GM12878 (cell line): Measurements from ENCODE around the gene PRICKLE3. TPM values are rescaled to one million over a fixed set of nuclear protein-coding genes. Genes with fewer than 3 reads are reported as not detected.

ENCODE experiments used
- ATAC-seq: fragments of 200-7000 bp; cut with Tn5 transposase; 3 replicates; pipeline ENCODE4 v1.9.1; 2020; ENCODE audit warnings: mild to moderate bottlenecking, moderate library complexity
- BruUV-seq: library from RNA; stranded (reverse); fragments of 400-500 nt; replicated peaks from 2 replicates; lab custom pipeline; 2021; lab: Mats Ljungman, UMichigan
- CTCF ChIA-PET: fragments of 300-600 bp; sonication (Branson Sonifier 250); formaldehyde crosslinking; extraction: SDS; loops from one replicate; lab custom pipeline; 2021; ENCODE audit warnings: inconsistent platforms; lab: Yijun Ruan, JAX
- POLR2A ChIA-PET: fragments of 350-600 bp; formaldehyde crosslinking; extraction: SDS; loops from one replicate; lab custom pipeline; 2021; ENCODE audit warnings: inconsistent platforms; lab: Charles Lee
- RAD21 ChIA-PET: fragments of 300-600 bp; sonication (Branson Sonifier 250); formaldehyde crosslinking; loops from one replicate; lab custom pipeline; 2023; ENCODE audit warnings: antibody characterized with exemption; ENCODE audit not compliant: unreplicated experiment; lab: Charles Lee
- SMC1A ChIA-PET: fragments of 300-600 bp; sonication (Branson Sonifier 250); formaldehyde crosslinking; loops from one replicate; lab custom pipeline; 2023; ENCODE audit not compliant: unreplicated experiment, uncharacterized antibody; lab: Charles Lee
- DNase-seq: peaks from one replicate; pipeline ENCODE4 v3.0.0-alpha.2; 2011; ENCODE audit warnings: low read depth, low spot score
- FAIRE-seq: peaks from 3 replicates; lab custom pipeline; 2011; peaks lifted over from hg19 to GRCh38; lab: Jason Lieb, UNC
- H2AFZ ChIP-seq: 2 replicates; pipeline ENCODE4 v1.6.0; 2011; ENCODE audit warnings: low read depth, low read length, control low read depth; ENCODE audit not compliant: control insufficient read depth
- H3K27ac ChIP-seq: 2 replicates; pipeline ENCODE4 v1.5.1; 2011; ENCODE audit warnings: control low read depth; ENCODE audit not compliant: control insufficient read depth, insufficient read depth
- H3K27me3 ChIP-seq, 2 experiments: replicated peaks in 1 of 2; 2 replicates each; pipeline versions ENCODE4 v1.6.0 to v1.6.1; 2011; ENCODE audit warnings: low read length in 1 of 2; ENCODE audit not compliant: control insufficient read depth in 2 of 2, insufficient read depth in 2 of 2
- H3K36me3 ChIP-seq, 2 experiments: 2 replicates each; pipeline ENCODE4 v1.5.1; 2011; ENCODE audit warnings: low read length in 1 of 2; ENCODE audit not compliant: control insufficient read depth in 2 of 2, insufficient read depth in 2 of 2
- H3K4me1 ChIP-seq: 2 replicates; pipeline ENCODE4 v1.6.1; 2011; ENCODE audit warnings: mild to moderate bottlenecking, low read length, moderate library complexity, mixed read lengths; ENCODE audit not compliant: control insufficient read depth, insufficient read depth
- H3K4me2 ChIP-seq: 2 replicates; pipeline ENCODE4 v1.6.0; 2011; ENCODE audit warnings: control low read depth; ENCODE audit not compliant: control insufficient read depth, insufficient read depth
- H3K4me3 ChIP-seq: fragments of 200-600 bp; sonication (generic); 2 replicates; pipeline ENCODE4 v1.5.1; 2016
- H3K79me2 ChIP-seq: 2 replicates; pipeline ENCODE4 v1.6.0; 2011; ENCODE audit warnings: low read length; ENCODE audit not compliant: control insufficient read depth, insufficient read depth
- H3K9ac ChIP-seq: 2 replicates; pipeline ENCODE4 v1.8.0; 2011; ENCODE audit warnings: low read length, control low read depth, mixed read lengths; ENCODE audit not compliant: control insufficient read depth, insufficient read depth
- H3K9me3 ChIP-seq: replicated peaks from 3 replicates; pipeline ENCODE4 v1.5.1; 2011; ENCODE audit warnings: mild to moderate bottlenecking, low read length; ENCODE audit not compliant: control insufficient read depth, insufficient read depth
- H4K20me1 ChIP-seq: 2 replicates; pipeline ENCODE4 v1.6.0; 2011; ENCODE audit not compliant: control insufficient read depth, insufficient read depth
- BRCA1 ChIP-seq: IDR thresholded peaks from 2 replicates; pipeline ENCODE4 v1.6.1; 2011; ENCODE audit warnings: low read depth, low read length, improper control_type of control experiment
- CBFB ChIP-seq: IDR thresholded peaks from 2 replicates; pipeline ENCODE4 v1.6.1; 2016; ENCODE audit warnings: antibody characterized with exemption, low read depth
- CHD1 ChIP-seq: IDR thresholded peaks from 2 replicates; pipeline ENCODE4 v1.6.1; 2012; ENCODE audit warnings: low read depth, low read length, improper control_type of control experiment
- EGR1 ChIP-seq, 2 experiments: IDR thresholded peaks; 1 replicate in 1 of 2; 2 replicates in 1 of 2; pipeline ENCODE4 v1.6.1; 2011 to 2012; ENCODE audit warnings: low read depth in 2 of 2, low read length in 2 of 2, borderline replicate concordance in 1 of 2, mild to moderate bottlenecking in 1 of 2, moderate library complexity in 1 of 2
- GATAD2B ChIP-seq: fragments of 450-650 bp; conservative IDR thresholded peaks from 2 replicates; pipeline ENCODE4 v1.6.1; 2017; ENCODE audit warnings: low read depth, mild to moderate bottlenecking, moderate library complexity
- IKZF1 ChIP-seq: fragments of 450-650 bp; conservative IDR thresholded peaks from 2 replicates; pipeline ENCODE4 v1.6.1; 2017; ENCODE audit warnings: antibody characterized with exemption, mild to moderate bottlenecking
- IRF4 ChIP-seq: IDR thresholded peaks from 2 replicates; pipeline ENCODE4 v1.6.1; 2011; ENCODE audit warnings: low read depth, low read length
- NFYB ChIP-seq: IDR thresholded peaks from 2 replicates; pipeline ENCODE4 v1.6.1; 2011; ENCODE audit warnings: low read depth, mild to moderate bottlenecking, low read length, improper control_type of control experiment, moderate library complexity; ENCODE audit not compliant: insufficient read depth
- POLR2A ChIP-seq: IDR thresholded peaks from 2 replicates; pipeline ENCODE4 v1.6.1; 2011; ENCODE audit warnings: low read depth, mild to moderate bottlenecking, low read length
- RCOR1 ChIP-seq: conservative IDR thresholded peaks from 2 replicates; pipeline ENCODE4 v1.6.1; 2012; ENCODE audit warnings: low read depth, low read length, improper control_type of control experiment
- SMAD1 ChIP-seq: fragments of 450-650 bp; IDR thresholded peaks from 2 replicates; pipeline ENCODE4 v1.6.1; 2018; ENCODE audit warnings: mild to moderate bottlenecking, low read depth; ENCODE audit not compliant: partially characterized antibody
- SMAD5 ChIP-seq: IDR thresholded peaks from 2 replicates; pipeline ENCODE4 v1.6.1; 2016; ENCODE audit warnings: antibody characterized with exemption, low read depth
- TCF7 ChIP-seq: IDR thresholded peaks from 2 replicates; pipeline ENCODE4 v1.6.1; 2014; ENCODE audit warnings: antibody characterized with exemption, borderline replicate concordance
- ZSCAN29 ChIP-seq: fragments of 450-650 bp; IDR thresholded peaks from 2 replicates; pipeline ENCODE4 v1.6.1; 2017; ENCODE audit warnings: mild to moderate bottlenecking, moderate library complexity
- WGBS: methylation state at CpG from one replicate; pipeline ENCODE4 v1.1.6; 2016; ENCODE audit warnings: low lambda C conversion rate; ENCODE audit not compliant: insufficient replicate concordance, insufficient coverage; ENCODE audit errors: missing lambda C conversion rate; 5-methylcytosine and 5-hydroxymethylcytosine counted together
- in situ Hi-C: fragments of 300-500 bp; cut with MboI; formaldehyde crosslinking; loops from 9 replicates; pipeline ENCODE4 v1.14.3; 2018; ENCODE audit warnings: mixed read lengths
- intact Hi-C: fragments of 100-400 bp; cut with micrococcal nuclease; formaldehyde crosslinking; loops from one replicate; pipeline ENCODE4 v1.14.2; 2022; ENCODE audit not compliant: unreplicated experiment
- polyA plus RNA-seq, 11 experiments: library from polyadenylated mRNA; depleted of rRNA in 4 of 11; unstranded in 6 of 11; stranded (reverse) in 5 of 11; fragments of >200 nt; fragmentation: Nextera tagmentation in 4 of 11; fragmentation: Illumina TruSeq in 1 of 11; extraction: Ambion mirVana in 4 of 11; extraction: Trizol in 1 of 11; gene quantifications; 1 replicate in 1 of 11; 2 replicates in 10 of 11; pipeline versions ENCODE4 v1.2.1 to v1.2.3, GENCODE V29; 2011 to 2016; ENCODE audit warnings: inconsistent platforms in 2 of 11, missing spikeins in 2 of 11, low read depth in 1 of 11
- total RNA-seq, 4 experiments: library from RNA; depleted of rRNA in 3 of 4; stranded (reverse); fragments of >200 nt in 3 of 4; fragmentation: Illumina TruSeq in 1 of 4; extraction: Trizol in 1 of 4; gene quantifications; 2 replicates each; pipeline versions ENCODE4 v1.2.1 to v1.2.3, GENCODE V29; 2013 to 2021

PRICKLE3 gene
- total and polyA plus RNA-seq, 10 of the 15 experiments (the other 5 are each of a cell fraction or from before 2014, with no cell fraction given) = 0.69 to 17.4 (median 7.6) TPM

DNA sequence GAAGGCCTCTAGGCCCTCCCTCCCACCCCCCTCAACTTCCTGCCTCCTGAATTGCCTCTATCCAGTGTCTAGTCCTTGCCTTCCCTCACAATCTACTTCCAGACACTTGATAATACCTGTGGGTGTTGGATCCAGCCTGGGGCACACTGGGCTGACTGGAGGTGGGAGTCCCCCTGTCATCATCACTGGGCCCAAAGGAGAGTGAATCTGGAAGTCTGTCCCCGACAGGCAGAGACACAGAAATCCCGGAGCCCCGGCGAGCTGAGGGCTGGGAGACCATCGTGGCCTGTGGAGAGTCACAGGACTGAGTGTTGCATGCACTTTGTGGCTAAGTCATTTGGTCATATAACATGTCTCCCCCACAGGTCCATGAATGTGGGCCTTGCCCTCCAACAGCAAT, 22.2 kb upstream of the PRICKLE3 start:
- TF ChIP-seq EGR1 (IDR thresholded peaks at IDR 0.05; ENCODE audit: borderline replicate concordance in 1 of 2, low read depth in 2 of 2, low read length in 2 of 2) (no peak), NFYB (no peak), RCOR1 (no peak), POLR2A (no peak), TCF7 (no peak), IRF4 (no peak), SMAD1 (no peak), SMAD5 (no peak), BRCA1 (no peak), ZSCAN29 (no peak), CHD1 (no peak), IKZF1 (no peak), GATAD2B (no peak), CBFB (no peak)
- Histone ChIP-seq H3K4me3 (no peak overlapping the region), H3K4me1 (no peaks in the 10 kb centered on the region), H3K79me2 (no peaks in the 10 kb centered on the region), H3K9me3 (no peaks in the 10 kb centered on the region), H3K4me2 (no peak overlapping the region), H3K36me3 (no peaks in the 10 kb centered on the region), H3K27me3 (no peaks in the 10 kb centered on the region), H3K27ac (no peak overlapping the region), H2AFZ (no peak overlapping the region), H4K20me1 (no peaks in the 10 kb centered on the region), H3K9ac (no peak overlapping the region)
- DNase-seq (no peak), FAIRE-seq (no peak), ATAC-seq (no peak)
- intact Hi-C loops = no loop called here
- CTCF ChIA-PET = interaction anchor here (1.2 to 3.5 kb wide), 3 partner anchors 16 to 66 kb away, joined by 4 to 17 read pairs (median 5); no protein-coding TSS in a partner anchor
- WGBS = 90% methylated on average over 5 of the region's 5 CpGs
- RAD21 ChIA-PET = interaction anchor here (0.8 kb wide), 1 partner anchor 61 kb away, joined by 3 read pairs; no protein-coding TSS in a partner anchor
- POLR2A ChIA-PET = interaction anchor here (1.3 kb wide), 1 partner anchor 18 kb away, joined by 4 read pairs; no protein-coding TSS in a partner anchor
- in situ Hi-C loops = no loop called here
- SMC1A ChIA-PET = interaction anchor here (0.6 kb wide), 1 partner anchor 64 kb away, joined by 3 read pairs; no protein-coding TSS in a partner anchor
- BruUV-seq = no TSS peak
